Liver (tissue), 9 donors: ENCODE measurements around the gene C1orf21. TPM values are rescaled to one million over a fixed set of nuclear protein-coding genes. Genes with fewer than 3 reads are reported as not detected.

Experiments
- DNase-seq: peaks from one replicate; pipeline ENCODE4 v3.0.0-alpha.2; 2017; ENCODE audit warnings: low spot score
- H3K27ac ChIP-seq, 2 donors: one replicate each; pipeline ENCODE4 v1.7.0; 2013; ENCODE audit warnings: inconsistent platforms in 2 of 2, low read length in 2 of 2, control low read depth in 1 of 2, low read depth in 1 of 2, mild to moderate bottlenecking in 1 of 2
- H3K27me3 ChIP-seq, 4 donors: one replicate each; pipeline versions ENCODE4 v1.6.1 to v1.7.0; 2013; ENCODE audit warnings: low read length in 3 of 4, inconsistent platforms in 1 of 4, mild to moderate bottlenecking in 1 of 4, moderate library complexity in 1 of 4; ENCODE audit not compliant: control insufficient read depth in 4 of 4, insufficient read depth in 4 of 4
- H3K36me3 ChIP-seq, 4 donors: one replicate each; pipeline versions ENCODE4 v1.6.1 to v1.7.0; 2013; ENCODE audit warnings: low read length in 3 of 4, mild to moderate bottlenecking in 3 of 4, low read depth in 1 of 4, moderate library complexity in 1 of 4; ENCODE audit not compliant: control insufficient read depth in 4 of 4, insufficient read depth in 3 of 4
- H3K4me1 ChIP-seq, 4 donors: one replicate each; pipeline versions ENCODE4 v1.6.1 to v1.7.0; 2013; ENCODE audit warnings: low read length in 3 of 4, mild to moderate bottlenecking in 3 of 4, moderate library complexity in 1 of 4; ENCODE audit not compliant: control insufficient read depth in 4 of 4, insufficient read depth in 4 of 4
- H3K4me3 ChIP-seq, 3 donors: one replicate each; pipeline versions ENCODE4 v1.6.1 to v1.7.0; 2013; ENCODE audit warnings: low read length in 3 of 3, control low read depth in 1 of 3, low read depth in 1 of 3, mild to moderate bottlenecking in 1 of 3
- H3K9ac ChIP-seq, 2 donors: one replicate each; pipeline ENCODE4 v1.7.0; 2013; ENCODE audit warnings: low read length in 2 of 2, mild to moderate bottlenecking in 2 of 2, moderate library complexity in 2 of 2, control low read depth in 1 of 2, low read depth in 1 of 2
- H3K9me3 ChIP-seq, 4 donors: one replicate each; pipeline versions ENCODE4 v1.6.1 to v1.7.0; 2013; ENCODE audit warnings: low read length in 3 of 4; ENCODE audit not compliant: control insufficient read depth in 4 of 4
- EGR1 ChIP-seq, 2 donors: IDR thresholded peaks; 2 replicates each; pipeline ENCODE4 v1.6.1; 2016 to 2018; ENCODE audit warnings: antibody characterized with exemption in 2 of 2, low read depth in 2 of 2
- FOXA1 ChIP-seq: IDR thresholded peaks from 2 replicates; pipeline ENCODE4 v1.6.1; 2016; ENCODE audit warnings: antibody characterized with exemption
- FOXA2 ChIP-seq: IDR thresholded peaks from 2 replicates; pipeline ENCODE4 v1.6.1; 2016; ENCODE audit warnings: antibody characterized with exemption
- GABPA ChIP-seq, 2 donors: IDR thresholded peaks in 1 of 2; conservative IDR thresholded peaks in 1 of 2; 2 replicates each; pipeline ENCODE4 v1.6.1; 2016; ENCODE audit warnings: antibody characterized with exemption in 2 of 2, mild to moderate bottlenecking in 1 of 2, moderate library complexity in 1 of 2
- HNF4G ChIP-seq: IDR thresholded peaks from 2 replicates; pipeline ENCODE4 v1.6.1; 2016; ENCODE audit warnings: antibody characterized with exemption
- JUND ChIP-seq, 2 donors: IDR thresholded peaks; 2 replicates each; pipeline ENCODE4 v1.6.1; 2016; ENCODE audit warnings: antibody characterized with exemption in 2 of 2
- NR2F2 ChIP-seq: IDR thresholded peaks from 2 replicates; pipeline ENCODE4 v1.6.1; 2016; ENCODE audit warnings: antibody characterized with exemption
- RAD21 ChIP-seq, 2 donors: IDR thresholded peaks; 2 replicates each; pipeline ENCODE4 v1.6.1; 2016; ENCODE audit warnings: antibody characterized with exemption in 2 of 2, mild to moderate bottlenecking in 2 of 2
- RXRA ChIP-seq, 2 donors: IDR thresholded peaks; 2 replicates each; pipeline ENCODE4 v1.6.1; 2017 to 2018; ENCODE audit warnings: antibody characterized with exemption in 2 of 2, mild to moderate bottlenecking in 1 of 2
- SP1 ChIP-seq: IDR thresholded peaks from 2 replicates; pipeline ENCODE4 v1.6.1; 2018; ENCODE audit warnings: antibody characterized with exemption, mild to moderate bottlenecking
- TAF1 ChIP-seq: conservative IDR thresholded peaks from 2 replicates; pipeline ENCODE4 v1.6.1; 2016; ENCODE audit warnings: antibody characterized with exemption, mild to moderate bottlenecking
- YY1 ChIP-seq: IDR thresholded peaks from 2 replicates; pipeline ENCODE4 v1.6.1; 2016; ENCODE audit warnings: antibody characterized with exemption, mild to moderate bottlenecking
- WGBS: extraction: QIAGEN DNeasy Blood & Tissue Kit; methylation state at CpG from one replicate; pipeline ENCODE4 v1.1.7; 2013; 5-methylcytosine and 5-hydroxymethylcytosine counted together
- polyA plus RNA-seq, 2 donors: library from polyadenylated mRNA; stranded (reverse) in 1 of 2; unstranded in 1 of 2; fragments of 200-250 nt in 1 of 2; fragments of >200 nt in 1 of 2; fragmentation: Nextera tagmentation in 1 of 2; extraction: Ambion mirVana in 1 of 2; gene quantifications; one replicate each; pipeline versions ENCODE4 v1.2.1 to v1.2.3, GENCODE V29; 2013 to 2015
- total RNA-seq, 2 donors: library from RNA; depleted of rRNA; stranded (reverse); fragments of >200 nt; gene quantifications; one replicate each; pipeline ENCODE4 v1.2.3, GENCODE V29; 2014
- TF ChIP-seq, protein P1 (sequence below): IDR thresholded peaks from 2 replicates; pipeline ENCODE4 v1.6.1; 2016; ENCODE audit warnings: antibody characterized with exemption
- TF ChIP-seq, protein P2 (sequence below): IDR thresholded peaks from 2 replicates; pipeline ENCODE4 v1.6.1; 2016; ENCODE audit warnings: antibody characterized with exemption, mild to moderate bottlenecking
- TF ChIP-seq, protein P3 (sequence below): fragments of 150-350 bp; IDR thresholded peaks from 2 replicates; pipeline ENCODE4 v1.5.1; 2017; ENCODE audit warnings: improper control_type of control experiment, low read depth, low read length; ENCODE audit not compliant: missing input control
- TF ChIP-seq, protein P4 (sequence below): IDR thresholded peaks from 2 replicates; pipeline ENCODE4 v1.6.1; 2016; ENCODE audit warnings: antibody characterized with exemption
- donor health status: healthy.
- donor health status: healthy.
- donor health status: healthy.
- donor health status: healthy.
- donor health status: healthy.

C1orf21 gene
- total and polyA plus RNA-seq, 4 donors = 2.3 to 21.3 (median 13.4) TPM

DNA sequence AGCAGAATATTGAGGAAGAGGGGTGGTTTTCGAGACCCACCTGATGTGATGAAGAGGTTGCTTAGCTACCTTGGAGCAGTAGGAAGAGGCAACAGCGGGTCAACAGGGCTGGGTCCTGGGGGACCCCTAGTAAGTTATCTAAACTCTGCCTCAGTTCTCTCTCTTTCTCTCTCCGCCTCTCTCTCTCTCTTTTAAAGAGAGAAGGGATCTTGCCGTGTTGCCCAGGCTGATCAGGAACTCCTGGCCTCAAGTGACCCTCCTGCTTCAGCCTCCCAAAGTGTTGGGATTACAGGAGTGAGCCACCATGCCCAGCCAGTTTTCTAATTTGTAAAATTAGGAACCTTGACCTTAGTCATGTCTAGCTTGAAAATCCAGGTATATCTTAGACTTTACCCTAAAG lies 77.9 kb downstream of the C1orf21 start:
- Histone ChIP-seq H3K27ac (no peak overlapping the region), H3K9ac (no peak overlapping the region), H3K36me3 (no peaks in the 10 kb centered on the region), H3K9me3 (no peaks in the 10 kb centered on the region), H3K27me3 (no peaks in the 10 kb centered on the region), H3K4me1 (no peaks in the 10 kb centered on the region), H3K4me3 (no peak overlapping the region)
- no peak for DNase-seq
- WGBS = 80% methylated on average over 4 of the region's 4 CpGs
- TF ChIP-seq, protein P1, sequence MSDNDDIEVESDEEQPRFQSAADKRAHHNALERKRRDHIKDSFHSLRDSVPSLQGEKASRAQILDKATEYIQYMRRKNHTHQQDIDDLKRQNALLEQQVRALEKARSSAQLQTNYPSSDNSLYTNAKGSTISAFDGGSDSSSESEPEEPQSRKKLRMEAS = no peak
- no peak for TF ChIP-seq GABPA (IDR thresholded peaks at IDR 0.05 in 1 of 2, conservative IDR thresholded peaks at IDR 0.05 in 1 of 2)
- no peak for TF ChIP-seq JUND (IDR thresholded peaks at IDR 0.05)
- TF ChIP-seq, protein P2, sequence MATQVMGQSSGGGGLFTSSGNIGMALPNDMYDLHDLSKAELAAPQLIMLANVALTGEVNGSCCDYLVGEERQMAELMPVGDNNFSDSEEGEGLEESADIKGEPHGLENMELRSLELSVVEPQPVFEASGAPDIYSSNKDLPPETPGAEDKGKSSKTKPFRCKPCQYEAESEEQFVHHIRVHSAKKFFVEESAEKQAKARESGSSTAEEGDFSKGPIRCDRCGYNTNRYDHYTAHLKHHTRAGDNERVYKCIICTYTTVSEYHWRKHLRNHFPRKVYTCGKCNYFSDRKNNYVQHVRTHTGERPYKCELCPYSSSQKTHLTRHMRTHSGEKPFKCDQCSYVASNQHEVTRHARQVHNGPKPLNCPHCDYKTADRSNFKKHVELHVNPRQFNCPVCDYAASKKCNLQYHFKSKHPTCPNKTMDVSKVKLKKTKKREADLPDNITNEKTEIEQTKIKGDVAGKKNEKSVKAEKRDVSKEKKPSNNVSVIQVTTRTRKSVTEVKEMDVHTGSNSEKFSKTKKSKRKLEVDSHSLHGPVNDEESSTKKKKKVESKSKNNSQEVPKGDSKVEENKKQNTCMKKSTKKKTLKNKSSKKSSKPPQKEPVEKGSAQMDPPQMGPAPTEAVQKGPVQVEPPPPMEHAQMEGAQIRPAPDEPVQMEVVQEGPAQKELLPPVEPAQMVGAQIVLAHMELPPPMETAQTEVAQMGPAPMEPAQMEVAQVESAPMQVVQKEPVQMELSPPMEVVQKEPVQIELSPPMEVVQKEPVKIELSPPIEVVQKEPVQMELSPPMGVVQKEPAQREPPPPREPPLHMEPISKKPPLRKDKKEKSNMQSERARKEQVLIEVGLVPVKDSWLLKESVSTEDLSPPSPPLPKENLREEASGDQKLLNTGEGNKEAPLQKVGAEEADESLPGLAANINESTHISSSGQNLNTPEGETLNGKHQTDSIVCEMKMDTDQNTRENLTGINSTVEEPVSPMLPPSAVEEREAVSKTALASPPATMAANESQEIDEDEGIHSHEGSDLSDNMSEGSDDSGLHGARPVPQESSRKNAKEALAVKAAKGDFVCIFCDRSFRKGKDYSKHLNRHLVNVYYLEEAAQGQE = no peak
- TF ChIP-seq SP1 = no peak
- TF ChIP-seq FOXA1 = no peak

DNA sequence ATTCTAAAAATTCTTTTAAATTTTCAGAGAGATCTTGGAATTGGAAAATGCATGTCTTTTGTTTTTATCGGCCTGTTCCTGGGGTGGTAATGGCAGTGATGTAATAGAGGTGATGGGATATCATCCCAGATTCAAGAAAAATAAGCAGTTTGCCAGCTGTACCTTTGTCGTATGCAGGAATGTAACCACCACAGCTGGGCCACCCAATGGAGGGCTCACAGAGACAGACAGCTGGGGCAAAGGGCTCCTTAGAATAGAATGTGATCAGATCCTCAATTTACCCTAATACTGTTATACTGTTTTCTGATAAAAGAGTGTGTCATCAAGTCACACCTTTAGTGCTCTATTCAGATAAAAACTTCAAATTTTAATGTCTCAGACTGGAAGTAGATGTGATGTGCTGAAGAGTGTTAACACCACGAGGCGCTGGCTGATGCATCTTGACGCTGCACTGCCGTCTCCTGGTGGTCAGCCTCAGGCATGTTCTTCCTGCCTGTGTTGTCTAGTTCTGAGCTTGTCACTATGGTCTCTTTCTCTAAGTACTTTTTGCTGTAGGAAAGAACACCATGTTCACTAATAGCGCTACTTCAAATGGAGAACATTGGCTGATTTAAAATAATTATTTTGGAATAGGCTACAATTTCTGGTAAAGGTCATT lies 78.8 kb downstream of the C1orf21 start:
- Histone ChIP-seq H3K9me3 (no peaks in the 10 kb centered on the region), H3K36me3 (no peaks in the 10 kb centered on the region), H3K9ac (no peak overlapping the region), H3K27me3 (no peaks in the 10 kb centered on the region), H3K27ac (no peak overlapping the region), H3K4me1 (no peaks in the 10 kb centered on the region), H3K4me3 (no peak overlapping the region)
- 87% methylated on average over 7 of the region's 7 CpGs for WGBS
- DNase-seq = no peak
- TF ChIP-seq, protein P2 = no peak
- TF ChIP-seq NR2F2 (peak; percentile 11), GABPA (IDR thresholded peaks at IDR 0.05 in 1 of 2, conservative IDR thresholded peaks at IDR 0.05 in 1 of 2) (no peak), RAD21 (IDR thresholded peaks at IDR 0.05) (peak; percentile 41 to 59)

DNA sequence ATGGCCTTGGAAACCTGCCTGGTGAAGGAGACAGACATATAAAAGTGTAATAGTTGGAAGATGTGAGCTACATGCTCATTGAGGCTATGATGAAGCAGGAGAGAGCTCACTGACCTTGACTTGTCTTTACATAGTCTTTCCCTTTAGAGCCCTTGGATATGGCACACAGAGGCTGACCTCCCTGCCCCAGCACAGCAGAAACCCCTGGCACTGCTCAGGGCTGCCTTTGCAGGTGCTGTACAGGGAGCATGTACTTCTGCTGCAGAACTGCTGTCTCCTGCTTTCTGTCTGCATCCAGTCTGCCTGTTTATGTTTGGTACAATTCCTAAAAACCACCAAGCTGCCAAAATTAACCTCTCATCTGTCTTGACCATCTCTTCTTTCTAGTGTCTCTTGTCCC lies 80.5 kb downstream of the C1orf21 start:
- no peak for DNase-seq
- H3K4me1 ChIP-seq = no peaks in the 10 kb centered on the region
- peaks cover 0 to 2% (median 0%) of the 10 kb centered on the region in 4 donors for H3K9me3 ChIP-seq
- no peak overlapping the region for H3K27ac ChIP-seq
- H3K9ac ChIP-seq = no peak overlapping the region
- no peaks in the 10 kb centered on the region for H3K27me3 ChIP-seq
- H3K4me3 ChIP-seq = no peak overlapping the region
- H3K36me3 ChIP-seq = no peaks in the 10 kb centered on the region
- no peak for TF ChIP-seq JUND (IDR thresholded peaks at IDR 0.05)
- TF ChIP-seq YY1 = no peak
- no peak for TF ChIP-seq RAD21 (IDR thresholded peaks at IDR 0.05)
- TF ChIP-seq, protein P3, sequence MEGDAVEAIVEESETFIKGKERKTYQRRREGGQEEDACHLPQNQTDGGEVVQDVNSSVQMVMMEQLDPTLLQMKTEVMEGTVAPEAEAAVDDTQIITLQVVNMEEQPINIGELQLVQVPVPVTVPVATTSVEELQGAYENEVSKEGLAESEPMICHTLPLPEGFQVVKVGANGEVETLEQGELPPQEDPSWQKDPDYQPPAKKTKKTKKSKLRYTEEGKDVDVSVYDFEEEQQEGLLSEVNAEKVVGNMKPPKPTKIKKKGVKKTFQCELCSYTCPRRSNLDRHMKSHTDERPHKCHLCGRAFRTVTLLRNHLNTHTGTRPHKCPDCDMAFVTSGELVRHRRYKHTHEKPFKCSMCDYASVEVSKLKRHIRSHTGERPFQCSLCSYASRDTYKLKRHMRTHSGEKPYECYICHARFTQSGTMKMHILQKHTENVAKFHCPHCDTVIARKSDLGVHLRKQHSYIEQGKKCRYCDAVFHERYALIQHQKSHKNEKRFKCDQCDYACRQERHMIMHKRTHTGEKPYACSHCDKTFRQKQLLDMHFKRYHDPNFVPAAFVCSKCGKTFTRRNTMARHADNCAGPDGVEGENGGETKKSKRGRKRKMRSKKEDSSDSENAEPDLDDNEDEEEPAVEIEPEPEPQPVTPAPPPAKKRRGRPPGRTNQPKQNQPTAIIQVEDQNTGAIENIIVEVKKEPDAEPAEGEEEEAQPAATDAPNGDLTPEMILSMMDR = no peak
- TF ChIP-seq TAF1 = no peak
- TF ChIP-seq FOXA2 = no peak
- no peak for TF ChIP-seq EGR1 (IDR thresholded peaks at IDR 0.05; ENCODE audit: low read depth in 2 of 2)
- TF ChIP-seq, protein P1 = no peak
- TF ChIP-seq HNF4G = no peak
- no peak for TF ChIP-seq SP1
- no peak for TF ChIP-seq RXRA (IDR thresholded peaks at IDR 0.05)
- TF ChIP-seq, protein P4, sequence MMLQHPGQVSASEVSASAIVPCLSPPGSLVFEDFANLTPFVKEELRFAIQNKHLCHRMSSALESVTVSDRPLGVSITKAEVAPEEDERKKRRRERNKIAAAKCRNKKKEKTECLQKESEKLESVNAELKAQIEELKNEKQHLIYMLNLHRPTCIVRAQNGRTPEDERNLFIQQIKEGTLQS = no peak
